MV-4-11 (cell line): Measurements from ENCODE around the gene TMOD2.
A peak's percentile ranks its signal among the peaks of the same experiment; 100 is the strongest.
"Not testable (repeated sequence)": the region's sequence is repeated elsewhere in the genome, so short reads cannot be mapped to it uniquely, and the experiment has no call there.

ENCODE experiments used
- DNase-seq: peaks from one replicate; lab custom pipeline; 2025; lab: John Stamatoyannopoulos, UW

TMOD2 gene

GRCh38 chr15:51774916-51775315 lies 23.5 kb downstream of the TMOD2 start:
- DNase-seq: no peak

- peak; percentile 47 for DNase-seq
Observed at GRCh38 chr15:51775967-51776816, 24.8 kb downstream of the TMOD2 start.

- DNase-seq: peak; percentile 72
Observed at GRCh38 chr15:51776952-51777569, 25.7 kb downstream of the TMOD2 start.

GRCh38 chr15:51780636-51781035 lies 29.2 kb downstream of the TMOD2 start:
- no peak for DNase-seq

DNA sequence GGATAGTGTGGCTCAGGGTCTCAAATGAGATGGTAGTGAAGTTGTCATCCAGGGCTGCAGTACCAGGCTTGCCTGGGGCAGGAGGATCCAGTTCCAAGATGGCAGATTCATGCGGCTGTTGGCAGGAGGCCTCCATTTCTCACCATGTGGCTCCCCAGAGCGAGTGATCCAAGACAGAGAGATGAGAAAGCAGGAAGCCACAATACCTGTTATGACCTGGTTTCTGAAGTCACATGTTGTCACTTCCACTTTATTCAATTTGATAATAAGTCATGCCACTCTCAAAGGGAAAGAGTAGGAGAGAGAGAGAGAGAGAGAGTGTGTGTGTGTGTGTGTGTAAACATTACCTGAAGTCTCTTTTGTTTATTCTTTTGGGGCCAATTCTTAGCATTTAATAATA lies 30.1 kb downstream of the TMOD2 start:
- DNase-seq: no peak

GRCh38 chr15:51782357-51782896 lies 31.0 kb downstream of the TMOD2 start:
- peak; percentile 67 for DNase-seq

DNA sequence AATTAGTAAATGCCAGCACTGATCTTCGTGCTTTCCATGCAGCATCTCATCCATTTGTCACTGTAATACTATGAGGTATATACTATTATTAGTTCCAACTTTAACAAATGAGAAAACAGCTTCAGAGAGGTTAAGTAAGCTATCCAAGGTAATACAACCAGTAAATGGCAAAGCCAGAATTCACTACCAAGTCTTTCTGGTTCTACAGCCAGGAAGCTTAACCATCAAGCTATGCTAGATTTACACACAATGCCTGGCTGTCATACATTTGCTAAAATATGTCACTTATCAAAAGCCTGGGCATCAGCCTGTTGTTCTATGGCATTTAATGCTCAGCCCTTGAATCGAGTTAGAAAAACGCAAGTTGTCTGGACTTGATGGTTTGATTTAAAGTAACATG lies 32.6 kb downstream of the TMOD2 start:
- DNase-seq: no peak

GRCh38 chr15:51787130-51787529 lies 35.7 kb downstream of the TMOD2 start:
- DNase-seq: not testable (repeated sequence)

GRCh38 chr15:51792474-51792873 lies 41.1 kb downstream of the TMOD2 start:
- DNase-seq: not testable (repeated sequence)

GRCh38 chr15:51793521-51794305 lies 42.3 kb downstream of the TMOD2 start:
- no peak for DNase-seq

- DNase-seq: peak; percentile 46
Observed at GRCh38 chr15:51796847-51797401, 45.5 kb downstream of the TMOD2 start.

- DNase-seq: no peak
Observed at GRCh38 chr15:51798281-51798680, 46.9 kb downstream of the TMOD2 start.

- DNase-seq: no peak
Observed at GRCh38 chr15:51799282-51800252, 48.2 kb downstream of the TMOD2 start.

DNA sequence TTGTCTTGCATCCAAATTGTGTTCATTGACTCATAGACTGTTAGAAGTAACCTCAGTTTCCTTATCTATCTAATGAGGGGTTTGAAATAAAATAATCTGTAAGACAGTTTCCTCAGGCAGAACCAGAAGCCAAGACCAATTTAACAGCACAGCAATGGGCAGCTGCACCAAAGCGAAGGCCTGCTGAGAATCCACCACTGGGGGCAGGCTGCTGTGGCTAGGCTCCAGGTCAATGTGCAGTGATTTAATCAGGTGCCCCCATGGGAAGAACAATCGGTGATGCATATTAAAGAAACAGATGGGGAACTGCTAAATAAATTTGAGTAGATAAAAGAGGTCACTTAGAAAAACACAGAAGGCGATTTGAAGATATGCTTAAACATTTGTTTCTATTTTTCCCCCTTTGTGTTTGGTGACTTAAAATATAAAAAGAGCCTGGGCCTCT lies 50.0 kb downstream of the TMOD2 start:
- DNase-seq: no peak

DNA sequence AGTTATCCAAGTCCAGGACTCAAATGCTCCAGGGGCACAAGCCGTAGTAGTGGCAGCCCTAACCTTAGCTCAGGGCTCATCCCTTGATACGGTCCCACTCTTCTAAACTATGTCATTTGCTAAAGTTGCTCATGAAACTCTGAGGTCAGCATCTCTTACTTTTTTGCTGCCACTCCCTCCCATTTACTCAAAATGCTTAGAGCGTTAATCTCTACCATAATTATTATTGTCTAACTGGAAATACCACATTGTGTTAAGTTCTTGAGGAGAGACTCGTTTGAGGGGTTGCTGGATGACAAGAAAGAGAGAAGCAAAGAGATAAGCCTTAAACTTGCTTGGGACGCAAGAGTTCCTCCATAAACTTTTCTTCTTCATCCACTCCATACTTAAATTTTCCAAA lies 51.2 kb downstream of the TMOD2 start:
- no peak for DNase-seq

DNA sequence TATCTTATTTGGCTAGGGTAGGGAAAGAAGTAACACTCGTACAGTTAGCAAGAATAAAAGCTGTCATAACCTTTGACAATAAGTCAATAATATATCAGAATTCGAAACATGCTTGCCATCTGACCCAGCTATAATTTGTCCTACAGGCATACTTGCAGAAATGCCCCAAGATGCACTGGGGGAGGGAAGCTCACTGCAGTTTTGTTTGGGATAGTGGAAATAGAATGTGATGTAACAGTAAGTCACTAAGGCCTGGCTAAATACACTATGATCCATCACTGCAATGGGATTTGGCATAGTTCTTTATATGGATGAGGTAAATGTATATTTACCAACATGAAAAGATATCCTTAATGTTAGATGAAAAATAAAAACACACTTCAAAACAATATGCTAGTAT lies 52.6 kb downstream of the TMOD2 start:
- no peak for DNase-seq

GRCh38 chr15:51806123-51806522 lies 54.7 kb downstream of the TMOD2 start:
- no peak for DNase-seq

GRCh38 chr15:51809457-51809856 lies 58.1 kb downstream of the TMOD2 start:
- DNase-seq: no peak

- no peak for DNase-seq
Observed at GRCh38 chr15:51812598-51812997, 61.2 kb downstream of the TMOD2 start.

- DNase-seq: peak; percentile 82
Observed at GRCh38 chr15:51814606-51815005, 63.2 kb downstream of the TMOD2 start.

- DNase-seq: no peak
Observed at GRCh38 chr15:51816611-51817010, 65.2 kb downstream of the TMOD2 start.
